PC-9 (cell line): ENCODE data around the gene IL2RA.

Experiments used
- EZH2 ChIP-seq: fragments of 200-600 bp; sonication (generic); IDR thresholded peaks from 2 replicates; pipeline ENCODE4 v1.8.0; 2017; ENCODE audit warnings: antibody characterized with exemption, low read depth
- TF ChIP-seq, protein P1 (sequence below): fragments of 200-600 bp; sonication (generic); conservative IDR thresholded peaks from 2 replicates; pipeline ENCODE4 v1.6.1; 2017; ENCODE audit warnings: mixed run types, antibody characterized with exemption, mild to moderate bottlenecking, moderate library complexity

- TF ChIP-seq, protein P1, sequence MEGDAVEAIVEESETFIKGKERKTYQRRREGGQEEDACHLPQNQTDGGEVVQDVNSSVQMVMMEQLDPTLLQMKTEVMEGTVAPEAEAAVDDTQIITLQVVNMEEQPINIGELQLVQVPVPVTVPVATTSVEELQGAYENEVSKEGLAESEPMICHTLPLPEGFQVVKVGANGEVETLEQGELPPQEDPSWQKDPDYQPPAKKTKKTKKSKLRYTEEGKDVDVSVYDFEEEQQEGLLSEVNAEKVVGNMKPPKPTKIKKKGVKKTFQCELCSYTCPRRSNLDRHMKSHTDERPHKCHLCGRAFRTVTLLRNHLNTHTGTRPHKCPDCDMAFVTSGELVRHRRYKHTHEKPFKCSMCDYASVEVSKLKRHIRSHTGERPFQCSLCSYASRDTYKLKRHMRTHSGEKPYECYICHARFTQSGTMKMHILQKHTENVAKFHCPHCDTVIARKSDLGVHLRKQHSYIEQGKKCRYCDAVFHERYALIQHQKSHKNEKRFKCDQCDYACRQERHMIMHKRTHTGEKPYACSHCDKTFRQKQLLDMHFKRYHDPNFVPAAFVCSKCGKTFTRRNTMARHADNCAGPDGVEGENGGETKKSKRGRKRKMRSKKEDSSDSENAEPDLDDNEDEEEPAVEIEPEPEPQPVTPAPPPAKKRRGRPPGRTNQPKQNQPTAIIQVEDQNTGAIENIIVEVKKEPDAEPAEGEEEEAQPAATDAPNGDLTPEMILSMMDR = no peak
- no peak for TF ChIP-seq EZH2
Observed at GRCh38 chr10:6102128-6102527, 40.0 kb upstream of the IL2RA start.
